PC-9 (cell line): ENCODE data around the gene NCLN. TPM values are rescaled to one million over a fixed set of nuclear protein-coding genes. Genes with fewer than 3 reads are reported as not detected.
A peak's percentile ranks its signal among the peaks of the same experiment; 100 is the strongest.
"Not testable (repeated sequence)": the region's sequence is repeated elsewhere in the genome, so short reads cannot be mapped to it uniquely, and the experiment has no call there.

Experiments
- BruUV-seq: library from RNA; stranded (reverse); fragments of 400-500 nt; replicated peaks from 2 replicates; lab custom pipeline; 2021; lab: Mats Ljungman, UMichigan
- CTCF ChIA-PET: fragments of 300-600 bp; sonication (Branson Sonifier 250); formaldehyde crosslinking; loops from one replicate; lab custom pipeline; 2022; ENCODE audit warnings: antibody characterized with exemption; lab: Charles Lee
- POLR2A ChIA-PET: fragments of 300-600 bp; sonication (Branson Sonifier 250); formaldehyde crosslinking; loops from one replicate; lab custom pipeline; 2022; ENCODE audit warnings: antibody characterized with exemption; ENCODE audit not compliant: unreplicated experiment; lab: Charles Lee
- DNase-seq, 2 experiments: peaks; one replicate each; pipeline versions ENCODE4 v3.0.0 to v3.0.0-alpha.2; 2015 to 2022; ENCODE audit warnings: mixed read lengths in 1 of 2
- H2AFZ ChIP-seq: fragments of 200-600 bp; sonication (generic); 2 replicates; pipeline ENCODE4 v1.8.1; 2017; ENCODE audit warnings: antibody characterized with exemption
- H3F3A ChIP-seq: fragments of 200-600 bp; sonication (generic); 2 replicates; pipeline ENCODE4 v1.8.1; 2017; ENCODE audit warnings: antibody characterized with exemption, mild to moderate bottlenecking, low read depth; ENCODE audit not compliant: insufficient read depth
- H3K27ac ChIP-seq: fragments of 200-600 bp; sonication (generic); 2 replicates; pipeline ENCODE4 v1.6.1; 2016; ENCODE audit warnings: mixed run types
- H3K27me3 ChIP-seq: fragments of 200-600 bp; sonication (generic); 2 replicates; pipeline ENCODE4 v1.6.1; 2016; ENCODE audit warnings: low read depth, mixed run types; ENCODE audit not compliant: insufficient read depth
- H3K36me3 ChIP-seq: fragments of 200-600 bp; sonication (generic); 2 replicates; pipeline ENCODE4 v1.6.1; 2016; ENCODE audit warnings: low read depth, mixed run types
- H3K4me1 ChIP-seq: fragments of 200-600 bp; sonication (generic); replicated peaks from 2 replicates; pipeline ENCODE4 v1.6.1; 2016; ENCODE audit warnings: mixed run types; ENCODE audit not compliant: insufficient read depth
- H3K4me2 ChIP-seq: fragments of 200-600 bp; sonication (generic); 2 replicates; pipeline ENCODE4 v1.6.1; 2017; ENCODE audit warnings: mixed run types
- H3K4me3 ChIP-seq: fragments of 200-600 bp; sonication (generic); 2 replicates; pipeline ENCODE4 v1.6.1; 2016; ENCODE audit warnings: mixed run types
- H3K79me2 ChIP-seq: fragments of 200-600 bp; sonication (generic); 2 replicates; pipeline ENCODE4 v1.6.1; 2017; ENCODE audit warnings: low read depth, mixed run types
- H3K9me2 ChIP-seq: fragments of 200-600 bp; sonication (generic); 2 replicates; pipeline ENCODE4 v1.8.1; 2017; ENCODE audit warnings: mild to moderate bottlenecking; ENCODE audit not compliant: insufficient read depth
- H3K9me3 ChIP-seq: fragments of 200-600 bp; sonication (generic); 2 replicates; pipeline ENCODE4 v1.8.1; 2016; ENCODE audit warnings: low read depth; ENCODE audit not compliant: insufficient read depth
- H4K20me1 ChIP-seq: fragments of 200-600 bp; sonication (generic); 2 replicates; pipeline ENCODE4 v1.8.1; 2017; ENCODE audit not compliant: insufficient read depth
- CTCF ChIP-seq: fragments of 200-600 bp; sonication (generic); conservative IDR thresholded peaks from 2 replicates; pipeline ENCODE4 v1.6.1; 2017; ENCODE audit warnings: mixed run types, antibody characterized with exemption, mild to moderate bottlenecking, moderate library complexity
- EZH2 ChIP-seq: fragments of 200-600 bp; sonication (generic); IDR thresholded peaks from 2 replicates; pipeline ENCODE4 v1.8.0; 2017; ENCODE audit warnings: antibody characterized with exemption, low read depth
- intact Hi-C: fragments of 100-400 bp; cut with micrococcal nuclease; formaldehyde crosslinking; loops from one replicate; pipeline ENCODE4 v1.10.0; 2022; ENCODE audit not compliant: unreplicated experiment
- total RNA-seq: library from RNA; stranded (reverse); gene quantifications from 2 replicates; pipeline ENCODE4 v1.2.3, GENCODE V29; 2021

Gene NCLN
- total RNA-seq, 1 experiment from 2014 or later, result 61.4 TPM

- no peaks in the 10 kb centered on the region for H3K9me3 ChIP-seq
- peaks cover 5% of the 10 kb centered on the region for H3K27me3 ChIP-seq
- intact Hi-C loops, result no loop called here
- CTCF ChIA-PET, result no interaction called here
- no peaks in the 10 kb centered on the region for H4K20me1 ChIP-seq
- H3K9me2 ChIP-seq, result no peaks in the 10 kb centered on the region
- no peak overlapping the region for H2AFZ ChIP-seq
- no peaks in the 10 kb centered on the region for H3K79me2 ChIP-seq
- no peaks in the 10 kb centered on the region for H3K4me1 ChIP-seq
- no peaks in the 10 kb centered on the region for H3F3A ChIP-seq
- no TSS peak for BruUV-seq
- H3K36me3 ChIP-seq, result no peaks in the 10 kb centered on the region
- TF ChIP-seq CTCF, result peak; percentile 40
- no peak for TF ChIP-seq EZH2
- no peak for DNase-seq
- POLR2A ChIA-PET, result no interaction called here
- H3K27ac ChIP-seq, result no peak overlapping the region
- H3K4me3 ChIP-seq, result no peak overlapping the region
- H3K4me2 ChIP-seq, result no peak overlapping the region
Observed at GRCh38 chr19:3234800-3235199, 49.1 kb downstream of the NCLN start.

GRCh38 chr19:3235604-3236003, 49.9 kb downstream of the NCLN start:
- H2AFZ ChIP-seq, DNase-seq, H3K79me2 ChIP-seq, H3K4me3 ChIP-seq, H3K27ac ChIP-seq, H3K36me3 ChIP-seq, H3K27me3 ChIP-seq, H3F3A ChIP-seq, H4K20me1 ChIP-seq, intact Hi-C loops, H3K9me2 ChIP-seq, H3K4me1 ChIP-seq, BruUV-seq, CTCF ChIA-PET, POLR2A ChIA-PET, H3K4me2 ChIP-seq, H3K9me3 ChIP-seq: not testable (repeated sequence)

- no peaks in the 10 kb centered on the region for H3K4me1 ChIP-seq
- no peaks in the 10 kb centered on the region for H3K36me3 ChIP-seq
- no peak overlapping the region for H3K4me2 ChIP-seq
- BruUV-seq, result no TSS peak
- H3K27ac ChIP-seq, result no peak overlapping the region
- ChIA-PET POLR2A (no interaction called here), CTCF (no interaction called here)
- H3K27me3 ChIP-seq, result peaks cover 11% of the 10 kb centered on the region
- intact Hi-C loops, result no loop called here
- no peak for DNase-seq
- no peaks in the 10 kb centered on the region for H3K79me2 ChIP-seq
- H3F3A ChIP-seq, result no peaks in the 10 kb centered on the region
- TF ChIP-seq EZH2 (no peak), CTCF (no peak)
- H2AFZ ChIP-seq, result no peak overlapping the region
- no peaks in the 10 kb centered on the region for H4K20me1 ChIP-seq
- no peak overlapping the region for H3K4me3 ChIP-seq
- H3K9me2 ChIP-seq, result no peaks in the 10 kb centered on the region
- no peaks in the 10 kb centered on the region for H3K9me3 ChIP-seq
Observed at GRCh38 chr19:3236272-3236671, 50.5 kb downstream of the NCLN start.

GRCh38 chr19:3238066-3238561, 52.4 kb downstream of the NCLN start:
- intact Hi-C loops, result no loop called here
- Histone ChIP-seq H3K9me3 (no peaks in the 10 kb centered on the region), H4K20me1 (no peaks in the 10 kb centered on the region), H3K4me3 (no peak overlapping the region), H3K4me1 (no peaks in the 10 kb centered on the region), H3K4me2 (no peak overlapping the region), H3F3A (no peaks in the 10 kb centered on the region), H3K9me2 (no peaks in the 10 kb centered on the region), H3K36me3 (no peaks in the 10 kb centered on the region), H3K27ac (no peak overlapping the region), H3K79me2 (no peaks in the 10 kb centered on the region), H3K27me3 (peaks cover 18% of the 10 kb centered on the region), H2AFZ (no peak overlapping the region)
- DNase-seq, result no peak
- POLR2A ChIA-PET, result no interaction called here
- CTCF ChIA-PET, result no interaction called here
- no peak for TF ChIP-seq CTCF
- no peak for TF ChIP-seq EZH2
- BruUV-seq, result no TSS peak
